ENCODE data around the gene TAOK3.

GRCh38 chr12:118164798-118165486, 207.8 kb downstream of the TAOK3 start:
- TF ChIP-seq CTCF (IDR thresholded peaks at IDR 0.05) (peak in 2 of 4 experiments; percentile 32 to 47), POLR2A (IDR thresholded peaks at IDR 0.05) (no peak)

Measured in prostate gland (tissue), 2 donors.